HG02798 (cell line): ENCODE results near the gene PIGC.

Experiments used
- ATAC-seq: cut with Tn5 transposase; IDR thresholded peaks from one replicate; pipeline ENCODE4 v1.9.1; 2021; ENCODE audit warnings: mild to moderate bottlenecking; ENCODE audit not compliant: unreplicated experiment, poor library complexity

PIGC gene

DNA sequence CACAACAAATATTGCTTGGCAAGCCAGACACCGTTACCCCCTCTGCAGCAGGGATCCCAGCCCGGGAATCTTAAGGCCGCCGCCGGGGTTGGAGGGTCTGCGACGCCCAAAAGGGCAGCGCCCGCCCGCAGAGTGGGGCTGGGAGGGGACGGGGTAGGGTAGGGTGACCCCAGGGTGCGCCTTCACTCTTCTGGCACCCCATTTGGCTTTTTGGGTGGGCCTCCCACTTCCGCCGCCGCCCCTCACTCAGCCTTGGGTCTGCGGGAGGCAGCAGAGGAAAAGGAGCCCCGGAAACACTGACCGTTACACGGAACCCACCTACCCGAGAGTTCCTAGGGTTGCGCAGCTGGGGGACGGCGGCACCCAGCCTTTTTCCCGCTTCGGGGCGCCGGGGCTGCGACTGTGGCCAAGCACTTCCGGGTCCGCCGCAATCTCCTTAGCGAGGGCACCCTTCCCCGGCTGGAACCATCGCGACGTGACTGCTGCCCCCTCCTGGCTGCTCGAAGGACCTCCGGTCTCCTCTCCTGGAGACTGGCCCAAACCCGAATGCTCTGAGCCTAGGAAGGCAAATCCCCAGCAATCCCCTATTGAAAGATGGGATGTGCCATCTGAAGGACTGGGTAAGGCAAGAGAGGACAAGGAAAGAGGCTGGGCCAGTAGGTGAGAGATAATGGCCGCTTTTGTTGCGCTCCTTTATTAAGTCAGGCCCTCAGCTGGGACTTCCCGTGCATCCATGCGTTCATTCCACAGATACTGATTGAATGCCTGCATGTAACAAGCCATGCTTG lies at the start of gene PIGC:
Gene PIGC, minus strand, starts transcription at position 404 of the 788 bp plus-strand sequence. CDS start 1,447 bp downstream, outside the sequence.
- peak; percentile 100 for ATAC-seq

DNA sequence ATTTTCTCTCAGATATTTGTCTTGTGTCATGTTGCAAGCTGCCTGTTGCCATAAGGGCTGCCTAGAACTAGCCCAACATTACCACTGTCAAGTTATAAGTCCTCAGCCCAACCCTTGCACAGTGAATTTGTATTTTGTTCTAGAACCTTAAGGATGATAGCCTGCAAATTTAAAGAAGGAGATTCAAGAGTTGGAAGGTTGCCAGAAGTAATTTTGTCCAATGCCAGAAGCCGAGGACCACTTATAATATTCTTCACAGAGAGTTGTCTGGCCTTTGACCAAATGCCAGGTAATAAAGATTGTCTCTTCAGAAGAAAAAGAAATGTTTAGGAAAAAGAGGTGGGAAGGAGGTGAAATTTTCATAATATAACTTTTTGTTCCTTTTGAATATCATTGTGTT lies 48.6 kb upstream of the PIGC start:
- no peak for ATAC-seq

DNA sequence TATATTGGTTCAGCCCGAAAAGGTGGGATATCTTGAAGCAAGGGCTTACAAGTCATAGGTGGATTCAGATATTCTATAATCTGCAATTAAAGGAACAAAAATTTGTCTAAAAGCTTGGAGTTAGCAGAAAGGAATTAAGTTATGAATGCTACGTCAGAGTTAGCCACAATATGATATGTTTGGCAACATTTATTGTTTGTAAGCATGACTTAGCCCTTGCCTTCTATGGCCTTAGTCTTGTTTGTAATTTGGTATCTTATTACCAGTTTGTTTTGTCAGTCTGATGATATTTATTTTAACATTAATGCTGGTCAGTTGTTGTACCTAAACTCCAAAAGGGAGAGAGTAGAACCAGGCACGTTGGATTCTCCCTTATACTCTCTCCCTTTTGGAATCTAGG lies 46.0 kb upstream of the PIGC start:
- no peak for ATAC-seq

DNA sequence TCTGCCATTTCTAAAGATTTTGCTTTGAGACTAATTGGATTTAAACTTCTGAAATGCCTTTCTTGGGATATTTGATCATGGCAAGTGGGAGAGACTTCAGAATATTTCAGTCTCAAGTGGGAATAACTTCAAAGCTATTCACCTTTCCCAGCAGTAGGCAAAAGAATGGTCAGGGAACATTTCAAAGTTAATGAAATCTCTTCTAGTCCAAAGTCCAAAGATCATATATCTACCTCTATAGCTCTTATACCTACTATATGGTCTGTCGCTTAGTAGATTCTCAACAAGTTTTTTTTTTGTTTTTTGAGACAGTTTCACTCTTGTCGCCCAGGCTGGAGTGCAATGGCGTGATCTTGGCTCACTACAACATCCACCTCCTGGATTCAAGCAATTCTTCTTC lies 44.5 kb upstream of the PIGC start:
- ATAC-seq = no peak

DNA sequence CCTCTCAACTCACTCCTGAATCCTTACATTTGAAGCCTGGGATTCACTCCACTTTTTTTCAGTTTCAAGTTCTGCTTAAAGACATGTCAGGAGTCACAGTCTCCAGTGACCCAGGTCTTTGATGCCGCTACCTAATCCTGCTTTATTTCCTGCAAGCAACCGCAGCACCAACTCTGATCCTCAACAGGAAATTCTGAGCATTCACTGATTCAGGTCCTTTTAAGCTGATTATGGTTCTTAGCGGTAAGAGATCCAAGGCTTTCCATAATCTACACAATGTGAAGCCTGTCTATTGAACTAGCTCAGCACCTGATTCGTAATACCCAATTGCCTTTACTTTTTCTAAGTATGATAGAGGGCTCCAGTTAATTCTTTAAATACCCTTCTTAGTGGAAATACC lies 43.7 kb upstream of the PIGC start:
- no peak for ATAC-seq

DNA sequence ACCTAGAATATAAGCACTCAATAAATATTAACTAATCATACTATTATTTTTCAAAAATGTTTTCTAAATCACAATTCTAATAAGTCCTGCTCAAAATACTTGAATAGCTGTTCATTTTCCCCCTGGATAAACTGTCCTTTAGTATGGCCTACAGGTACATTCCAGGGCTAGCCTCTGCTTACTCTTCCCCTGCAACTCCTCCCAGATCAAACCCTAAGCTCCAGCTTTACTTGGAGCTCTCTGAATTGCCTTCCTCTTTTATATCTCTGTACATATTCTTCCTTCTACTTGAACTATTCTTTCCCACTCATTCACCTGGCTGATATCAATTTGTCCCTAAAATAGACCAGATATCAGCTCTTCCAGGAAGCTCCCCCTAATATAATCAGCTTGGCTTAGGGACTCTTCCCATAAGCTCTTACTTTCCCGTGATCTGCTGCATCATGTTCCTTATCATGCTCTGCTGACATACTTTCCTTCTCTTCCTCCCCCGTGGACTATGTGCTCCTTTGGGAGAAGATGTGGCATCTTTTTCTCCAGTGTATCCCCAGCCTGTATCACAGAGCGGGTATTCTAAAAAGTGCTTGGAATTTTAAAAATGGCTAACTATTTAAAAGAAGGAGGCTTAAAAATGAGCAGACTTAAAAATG lies 43.1 kb upstream of the PIGC start:
- no peak for ATAC-seq

DNA sequence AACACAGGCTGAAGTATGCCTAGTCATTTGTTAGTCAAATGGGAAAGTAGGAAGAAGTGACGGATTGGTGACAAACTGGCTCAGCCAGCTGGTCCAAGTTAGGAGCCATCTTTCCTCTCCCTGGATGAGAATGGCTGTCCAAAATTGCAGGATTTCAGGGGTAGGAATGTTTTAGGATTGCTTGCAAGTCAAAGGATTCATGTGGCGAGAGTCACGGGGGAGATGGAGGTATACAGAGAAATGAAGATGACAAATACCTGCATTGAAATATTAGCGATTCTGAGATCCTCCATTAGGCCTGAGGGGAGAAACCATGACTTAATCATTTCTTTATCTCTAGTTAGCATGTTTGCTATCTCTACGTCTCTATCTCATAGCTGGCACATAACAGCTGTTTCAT lies 41.8 kb upstream of the PIGC start:
- no peak for ATAC-seq

DNA sequence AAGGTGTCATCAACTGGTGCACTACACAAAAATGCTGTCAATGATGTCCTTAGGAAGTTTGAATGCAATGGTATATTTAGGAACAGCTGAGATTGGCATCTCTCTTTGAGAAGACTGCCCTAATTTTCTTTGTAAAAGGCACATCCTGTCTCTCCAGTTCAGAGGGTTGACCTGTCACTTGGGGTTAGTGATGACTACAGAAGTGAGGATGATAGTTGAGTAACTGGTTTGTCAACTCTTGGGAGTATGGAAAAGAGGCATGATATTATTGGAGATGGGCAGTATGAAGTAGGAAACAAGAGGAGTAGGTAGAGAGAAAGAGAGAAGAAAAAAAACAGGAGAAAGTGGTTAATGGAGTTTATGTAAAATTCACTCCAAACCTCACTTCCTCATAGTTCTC lies 40.4 kb upstream of the PIGC start:
- no peak for ATAC-seq

DNA sequence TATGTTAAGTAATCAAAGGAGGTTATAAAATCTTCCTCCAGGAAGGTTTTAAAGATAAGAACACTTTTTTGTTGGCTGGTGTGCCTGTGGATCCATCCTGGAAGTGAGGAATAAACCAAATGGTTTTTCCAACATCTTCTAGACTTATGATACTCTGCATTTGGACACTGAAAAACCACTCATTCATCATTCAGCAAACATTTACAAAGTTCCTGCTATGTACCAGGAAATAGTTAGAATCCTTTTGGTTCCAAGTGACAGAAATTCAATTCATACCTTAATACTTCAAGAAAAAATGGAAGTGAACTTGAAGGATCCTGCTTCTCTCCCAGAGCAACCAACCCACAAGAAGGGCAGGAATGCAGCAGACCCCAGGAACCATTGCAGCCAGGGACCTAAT lies 39.6 kb upstream of the PIGC start:
- ATAC-seq = no peak

DNA sequence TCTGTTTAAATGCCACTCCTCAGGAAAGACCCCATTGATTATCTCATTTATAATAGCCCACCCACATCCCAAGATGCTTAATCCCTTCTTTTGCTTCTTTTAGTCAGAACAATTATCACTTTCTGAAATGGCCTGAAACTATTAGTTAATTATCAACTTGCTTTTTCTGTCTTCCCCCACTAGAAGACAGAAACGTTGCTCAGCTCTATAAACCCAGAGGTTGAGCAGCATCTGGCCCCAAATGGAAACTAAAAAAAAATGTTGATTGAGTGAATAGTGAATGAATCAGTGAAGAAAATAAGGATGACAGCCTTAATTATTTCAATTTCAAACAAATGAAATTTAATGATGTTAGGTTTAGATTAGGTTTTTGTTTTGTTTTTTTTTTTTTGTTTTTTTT lies 38.2 kb upstream of the PIGC start:
- ATAC-seq = no peak

DNA sequence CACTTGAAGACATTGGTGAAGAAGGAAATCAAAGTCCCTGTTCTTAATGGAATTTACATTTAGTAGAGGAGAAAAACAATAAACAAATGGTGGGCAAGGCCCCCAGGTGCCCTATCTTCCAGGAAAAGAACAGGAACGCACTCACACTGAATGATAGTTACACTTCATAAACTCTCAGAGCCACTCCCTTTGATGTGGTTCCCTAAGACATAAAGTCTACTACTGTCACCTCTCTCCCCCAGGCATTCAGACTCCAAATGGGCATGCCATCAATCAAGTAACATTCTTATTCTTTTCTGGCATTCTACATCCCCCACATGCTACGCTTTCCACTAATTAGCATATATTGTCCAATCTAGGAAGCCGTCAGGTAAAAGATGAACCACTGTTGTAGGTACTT lies 36.6 kb upstream of the PIGC start:
- no peak for ATAC-seq

DNA sequence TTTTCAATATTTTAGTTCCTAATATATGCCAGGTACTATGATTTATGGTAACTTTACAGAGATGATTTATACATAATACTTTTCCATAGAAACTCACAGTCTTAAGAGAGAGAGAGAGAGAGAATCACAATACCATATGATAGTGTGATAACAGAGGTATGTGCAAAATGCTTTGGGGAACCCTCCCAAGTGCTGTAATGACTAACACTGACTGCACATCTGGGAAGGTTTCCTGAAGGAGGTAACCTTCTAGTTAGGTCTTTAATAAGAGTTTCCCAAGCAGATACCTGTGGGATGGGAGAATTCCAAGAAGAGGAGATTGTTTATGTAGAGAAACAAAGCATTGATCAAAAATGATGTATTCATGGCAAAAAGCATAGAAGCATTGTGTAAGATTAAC lies 34.6 kb upstream of the PIGC start:
- no peak for ATAC-seq

DNA sequence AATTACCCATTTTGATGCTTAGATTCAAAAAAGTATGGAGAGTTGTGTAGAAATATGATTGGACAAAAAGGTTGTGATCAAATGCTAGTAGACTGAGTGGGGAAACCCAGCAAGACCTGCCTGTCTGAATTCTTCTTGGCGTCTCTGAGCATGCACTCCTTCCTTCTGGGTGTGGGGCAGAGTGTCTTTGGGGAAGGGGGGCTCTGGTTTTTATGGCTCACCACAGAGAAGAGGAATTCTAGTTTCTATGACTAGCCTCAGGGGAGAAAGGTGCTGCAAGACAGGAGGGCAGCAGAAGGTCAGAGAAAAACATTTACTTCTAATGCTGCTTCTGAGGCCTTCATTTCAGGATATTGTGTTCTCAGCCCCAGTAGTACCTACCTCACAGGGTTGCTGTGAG lies 33.9 kb upstream of the PIGC start:
- ATAC-seq = no peak

DNA sequence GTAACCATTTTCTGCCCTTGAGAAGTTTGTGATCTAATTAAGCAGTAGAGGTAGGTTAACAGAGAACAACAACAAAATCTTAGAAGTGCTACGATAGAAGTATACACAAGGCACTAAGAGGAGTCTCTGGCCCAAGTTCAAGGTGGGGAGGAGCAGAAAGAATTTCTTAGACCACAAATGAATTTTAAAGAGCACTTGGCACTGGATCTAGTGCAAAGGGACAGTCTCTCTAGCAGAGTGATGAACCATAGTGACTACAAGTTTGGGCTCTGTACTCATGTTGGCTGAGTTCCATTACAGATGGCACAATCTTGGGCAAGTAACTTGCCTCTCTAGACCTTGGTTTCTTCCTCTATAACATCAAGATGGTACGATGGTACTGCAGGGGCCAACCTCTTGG lies 33.3 kb upstream of the PIGC start:
- ATAC-seq = no peak

DNA sequence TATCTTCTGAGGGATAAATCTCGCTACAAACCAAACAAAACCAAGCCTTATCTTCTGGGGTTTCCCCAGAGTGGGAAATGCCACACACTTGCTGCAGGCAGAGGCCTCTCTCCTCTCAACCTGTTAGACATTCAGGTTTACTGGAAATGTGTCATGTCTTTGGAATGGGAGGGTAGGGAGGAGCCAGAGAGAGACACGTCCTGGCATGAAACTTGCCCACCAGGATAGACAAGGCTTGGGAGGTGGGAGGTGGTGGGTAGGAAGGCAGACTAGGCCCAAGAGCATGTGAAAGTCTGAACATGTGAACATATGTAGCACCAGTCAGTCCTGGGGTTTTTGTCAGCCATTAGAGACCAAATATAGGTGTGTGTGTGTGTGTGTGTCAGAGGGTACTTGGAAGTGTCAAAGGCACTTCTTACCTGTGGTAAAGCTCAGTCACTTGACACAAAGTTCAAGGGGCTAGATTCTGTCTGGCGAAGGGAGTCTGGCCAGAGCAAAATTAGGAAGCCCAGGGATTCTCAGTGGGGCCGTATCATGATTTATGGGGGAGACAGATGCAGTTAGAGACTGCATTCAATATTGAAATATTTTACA lies 32.4 kb upstream of the PIGC start:
- ATAC-seq = no peak

DNA sequence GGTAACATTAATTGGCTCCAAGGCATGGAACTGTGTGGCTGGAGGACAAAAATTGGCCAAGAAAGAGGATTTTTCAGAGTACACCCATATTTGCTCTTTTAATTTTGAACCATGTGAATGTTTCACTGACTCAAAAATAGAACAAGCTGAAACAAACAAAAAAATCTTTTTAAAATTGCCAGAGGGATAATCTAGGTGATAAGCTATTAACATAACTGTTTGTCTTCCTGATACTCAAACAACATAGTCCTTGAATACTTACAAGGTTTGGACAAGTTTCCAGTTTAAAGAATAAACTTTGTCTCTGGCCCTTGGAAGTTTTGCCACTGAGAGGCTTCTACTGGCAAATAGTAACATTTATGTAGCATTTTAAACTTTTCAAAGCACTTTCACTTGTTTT lies 30.0 kb upstream of the PIGC start:
- no peak for ATAC-seq

DNA sequence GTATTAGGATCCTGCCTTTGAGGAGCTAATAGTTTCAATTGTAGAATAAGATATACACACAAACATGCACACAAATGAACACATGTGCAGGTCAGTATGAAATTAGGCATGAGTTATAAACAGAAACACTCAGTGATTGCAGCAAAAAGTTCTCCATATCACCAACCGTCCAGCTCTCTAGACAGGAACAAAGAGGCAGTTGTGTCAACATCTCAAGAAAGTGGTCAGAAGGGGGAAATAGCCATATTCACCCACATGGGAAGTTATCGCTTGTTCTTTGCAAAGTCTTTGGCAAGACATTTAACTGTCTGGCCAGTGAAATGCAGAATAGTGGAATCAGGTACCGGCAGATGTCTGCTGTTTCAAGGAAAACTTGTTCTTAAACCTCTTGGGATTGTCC lies 29.4 kb upstream of the PIGC start:
- no peak for ATAC-seq

DNA sequence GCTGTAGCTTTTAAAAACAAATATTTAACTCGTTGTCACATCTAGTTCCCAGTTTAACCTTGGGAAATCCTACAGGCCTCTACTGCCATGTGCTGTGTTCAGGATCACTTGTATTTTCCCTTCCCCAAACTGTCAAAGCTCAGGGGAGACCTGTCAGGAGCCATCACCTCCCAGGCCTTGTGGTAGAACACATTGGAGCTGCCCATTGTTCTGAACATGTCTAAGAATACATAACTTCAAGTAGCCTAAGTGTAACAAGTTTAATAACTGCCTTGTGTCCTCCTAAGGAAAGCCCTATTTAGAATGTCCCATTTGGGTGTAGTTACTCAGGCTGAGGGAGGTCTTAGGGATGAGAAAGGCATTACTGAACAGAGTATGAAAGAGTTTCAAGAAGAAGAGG lies 28.6 kb upstream of the PIGC start:
- ATAC-seq = no peak

DNA sequence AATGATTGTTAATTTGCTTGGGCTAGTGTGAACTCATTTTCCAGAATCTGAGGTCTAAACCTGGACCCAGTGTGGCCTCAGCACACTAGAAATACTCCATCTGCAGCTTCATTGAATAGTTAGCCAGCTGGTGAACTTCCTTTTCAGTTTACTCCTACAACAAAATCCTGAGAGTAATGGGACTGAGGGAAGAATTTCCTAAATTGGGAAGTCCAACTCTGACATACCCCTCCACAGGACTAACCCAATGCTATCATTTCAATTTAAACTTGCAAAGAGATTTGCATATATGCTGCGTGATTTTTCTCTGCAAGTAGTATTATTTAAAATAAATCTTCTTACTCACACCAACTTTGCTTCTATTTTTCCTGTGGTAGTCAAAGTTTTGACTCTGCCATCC lies 27.8 kb upstream of the PIGC start:
- no peak for ATAC-seq

DNA sequence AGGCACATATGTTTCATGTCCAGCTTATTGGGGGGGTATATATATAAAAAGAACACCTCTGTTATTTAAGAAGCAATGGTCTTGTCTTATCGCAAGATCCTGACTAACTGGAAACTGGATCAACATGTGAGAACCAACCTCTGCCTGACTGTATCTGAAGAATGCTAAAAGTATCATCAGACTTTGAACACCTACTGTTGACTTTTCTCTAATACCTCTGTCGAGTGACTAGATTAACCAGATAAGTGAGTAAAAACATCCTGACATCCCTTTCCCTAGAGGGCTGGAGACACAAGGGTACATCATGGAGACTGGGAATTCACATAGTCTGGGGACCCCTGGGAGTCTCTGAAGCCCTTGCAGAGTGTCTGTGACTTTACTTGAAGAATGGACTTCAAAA lies 26.3 kb upstream of the PIGC start:
- ATAC-seq = no peak

DNA sequence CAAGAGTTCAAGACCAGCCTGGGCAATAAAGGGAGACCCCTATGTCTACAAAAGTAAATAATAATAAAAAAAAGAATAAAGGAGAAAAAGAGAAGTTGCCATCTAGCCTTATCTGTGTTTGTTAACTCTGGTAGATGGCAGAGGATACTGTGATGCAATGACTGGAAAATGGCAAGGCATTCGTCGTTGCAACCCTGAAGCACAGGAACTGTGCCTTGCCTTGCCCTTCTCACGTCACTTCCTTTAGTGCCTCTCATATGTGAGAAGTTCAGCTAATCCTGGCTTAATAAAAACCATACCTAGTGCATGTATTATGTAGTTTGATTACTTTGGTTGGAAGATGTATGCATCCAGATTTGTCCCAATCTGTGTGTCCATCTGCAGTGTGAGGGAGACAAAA lies 25.8 kb upstream of the PIGC start:
- ATAC-seq = no peak

DNA sequence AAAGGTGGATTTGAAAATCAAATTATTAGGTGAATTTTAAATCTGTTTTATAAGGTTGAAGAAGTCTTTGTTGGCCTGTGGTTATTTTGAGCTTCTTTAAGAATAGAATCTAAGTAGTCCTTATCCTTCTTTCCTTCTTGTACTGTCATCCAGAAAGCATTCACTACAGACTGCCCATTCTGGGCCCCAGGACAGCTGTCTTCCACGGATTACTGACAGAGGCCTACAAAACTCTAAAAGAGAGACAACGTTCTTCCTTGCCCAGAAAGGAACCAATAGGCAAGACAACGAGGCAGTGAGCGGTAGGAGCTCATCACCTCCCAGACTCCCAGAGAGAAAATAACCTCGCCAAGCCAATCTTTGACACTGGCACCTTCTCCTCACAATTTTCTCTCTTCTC lies 24.4 kb upstream of the PIGC start:
- ATAC-seq = no peak
